GM08714 (cell line): ENCODE data around the gene HOXA9.

Experiments
- H3K4me3 ChIP-seq: fragments of 200-500 bp; sonication (Bioruptor generic); 2 replicates; pipeline ENCODE4 v1.5.1; 2014; ENCODE audit warnings: mild to moderate bottlenecking, low read length, inconsistent platforms
- ZNF274 ChIP-seq: IDR thresholded peaks from 2 replicates; pipeline ENCODE4 v1.6.1; 2012; ENCODE audit warnings: mild to moderate bottlenecking, low read depth, low read length

HOXA9 gene

DNA sequence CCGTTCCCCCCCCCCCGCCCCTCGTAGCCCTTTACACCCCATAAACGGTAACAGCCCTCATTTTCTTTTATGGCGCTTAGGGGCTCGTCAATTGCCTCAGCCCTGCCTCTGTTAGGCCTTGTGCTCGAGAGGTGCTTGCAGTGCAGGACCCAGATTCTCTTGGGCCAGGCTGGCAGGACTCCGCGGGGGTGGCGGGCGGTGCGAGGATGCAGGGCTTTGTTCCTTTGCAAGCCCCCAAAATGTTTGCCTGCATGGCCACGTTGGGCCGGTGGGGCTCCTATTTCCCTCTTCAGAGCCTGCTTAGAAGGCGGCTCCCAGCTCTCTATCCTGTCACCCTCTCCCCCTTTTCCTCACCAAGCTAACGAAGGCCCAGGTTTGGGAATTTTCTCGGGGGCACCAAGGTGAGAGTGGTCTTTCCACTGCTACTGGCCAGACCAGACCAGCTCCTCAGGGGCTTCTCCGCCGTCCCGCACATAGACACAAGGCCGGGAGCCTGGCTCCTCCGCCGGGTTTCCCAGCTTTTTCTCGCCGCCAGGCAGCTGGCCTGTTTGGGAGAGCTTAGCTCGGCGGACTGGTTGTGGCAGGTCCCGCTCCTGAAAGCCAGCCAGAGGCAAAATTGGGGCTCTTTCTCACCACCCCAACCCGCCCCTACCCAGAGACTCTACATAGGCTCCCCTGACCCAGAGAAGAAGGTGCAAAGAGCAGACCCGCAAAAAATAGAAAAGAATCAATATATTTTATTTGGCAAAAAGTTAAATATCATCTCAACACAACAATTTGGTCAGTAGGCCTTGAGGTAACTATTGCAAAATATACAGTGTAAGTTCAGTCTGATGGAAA is 3.4 kb downstream of the HOXA9 start:
- TF ChIP-seq ZNF274 = no peak
- H3K4me3 ChIP-seq = no peak overlapping the region

GRCh38 chr7:27161214-27161720 is 4.1 kb downstream of the HOXA9 start:
- H3K4me3 ChIP-seq = no peak overlapping the region; the same call in 1 of the 2 replicates
- no peak for TF ChIP-seq ZNF274

DNA sequence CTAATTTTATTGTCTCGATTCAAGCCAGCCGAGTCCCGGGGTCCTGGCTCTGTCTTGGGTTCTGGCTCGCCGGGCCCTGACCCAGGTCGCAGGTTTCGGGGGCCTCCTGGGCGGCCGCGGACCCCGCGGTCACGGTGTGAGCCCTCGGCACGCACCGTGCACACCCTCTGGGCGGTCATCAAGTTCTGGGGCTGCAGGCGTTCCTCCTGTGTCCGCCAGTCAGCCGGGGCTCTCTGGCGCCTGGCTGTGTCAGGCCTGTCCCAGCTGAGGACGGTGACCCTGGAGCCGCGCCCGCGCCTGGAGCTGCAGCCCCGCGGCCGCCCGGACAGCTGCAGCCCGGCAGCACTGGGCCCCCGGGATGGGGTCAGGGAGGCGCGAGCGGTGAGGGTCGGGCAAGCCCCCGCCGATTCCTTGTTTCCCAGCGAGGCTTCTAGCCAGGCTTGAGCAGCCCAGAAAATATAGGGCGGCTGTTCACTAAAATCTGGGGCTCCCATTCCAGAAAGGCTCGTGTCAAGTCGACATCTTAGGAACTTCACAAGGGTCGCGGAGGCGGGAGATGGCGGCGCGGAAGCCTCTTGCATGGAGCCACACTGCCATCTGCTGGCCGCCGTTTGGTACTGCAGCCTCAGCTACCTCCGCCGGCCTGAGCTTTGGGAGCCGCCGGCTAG is 4.7 kb downstream of the HOXA9 start:
- TF ChIP-seq ZNF274 = no peak
- peak overlapping the region; percentile 59; the same call in 1 of the 2 replicates for H3K4me3 ChIP-seq

DNA sequence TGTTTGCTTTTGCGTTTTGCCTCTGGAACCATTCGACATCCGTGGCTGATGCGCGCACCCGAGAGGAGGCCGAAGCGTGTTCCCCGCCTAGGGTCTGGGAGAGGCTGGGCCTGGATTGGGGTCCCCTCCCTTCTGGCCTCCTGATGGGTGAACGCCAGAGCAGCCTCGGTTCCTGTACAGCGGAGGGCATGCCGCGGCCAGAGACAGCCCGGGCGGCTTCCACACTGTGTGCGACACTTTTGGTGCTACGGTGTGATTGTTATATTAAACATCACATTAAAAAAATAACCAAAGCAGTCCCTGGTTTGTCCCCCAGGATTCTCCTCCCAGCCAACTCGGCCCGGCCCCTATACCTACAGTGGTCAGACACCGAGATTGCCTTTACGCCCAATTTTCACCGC is 5.2 kb downstream of the HOXA9 start:
- TF ChIP-seq ZNF274 = no peak
- H3K4me3 ChIP-seq = peak overlapping the region; percentile 59; the same call in 1 of the 2 replicates

DNA sequence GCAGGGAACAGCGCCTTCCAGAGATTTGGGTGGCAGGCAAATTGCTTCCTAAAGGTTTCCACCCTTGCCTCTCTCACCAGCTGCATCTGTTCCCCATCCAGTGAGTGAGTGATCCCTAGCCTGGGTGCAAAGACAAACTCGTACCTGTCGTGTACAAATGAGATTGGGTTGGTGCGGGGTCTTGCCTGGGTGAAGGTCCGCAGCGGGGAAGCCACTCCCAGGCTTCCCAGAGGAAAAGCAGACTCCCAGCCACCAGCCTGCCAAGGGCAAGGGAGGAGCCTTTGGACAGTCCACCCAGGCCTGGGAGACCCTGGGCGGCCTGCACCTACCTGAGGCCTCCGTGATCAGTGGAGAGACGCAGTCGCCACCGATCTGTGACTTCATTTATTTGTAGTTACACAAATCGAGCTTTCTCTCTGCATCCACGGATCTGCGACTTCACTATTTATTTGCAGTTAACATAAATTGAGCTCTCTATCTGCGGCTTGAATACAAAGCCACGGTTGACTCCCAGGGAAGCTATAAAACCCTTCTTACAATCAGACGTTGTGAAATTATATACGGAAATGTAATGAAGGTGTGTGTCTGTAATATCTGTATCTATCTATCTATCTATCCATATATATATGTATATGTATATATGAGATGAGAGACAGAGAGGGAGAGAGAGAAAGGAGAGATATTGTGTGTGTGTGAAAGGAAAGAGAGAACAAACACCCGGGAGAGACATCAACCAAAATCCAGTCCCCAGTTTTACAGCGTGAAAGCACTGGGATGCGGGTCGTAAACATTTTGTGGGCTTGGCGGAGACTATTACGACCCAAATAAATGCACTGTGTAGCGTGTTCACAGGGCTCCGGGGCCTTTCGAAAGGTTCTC is 5.8 kb downstream of the HOXA9 start:
- no peak for TF ChIP-seq ZNF274
- H3K4me3 ChIP-seq = no peak overlapping the region; the same call in 1 of the 2 replicates

DNA sequence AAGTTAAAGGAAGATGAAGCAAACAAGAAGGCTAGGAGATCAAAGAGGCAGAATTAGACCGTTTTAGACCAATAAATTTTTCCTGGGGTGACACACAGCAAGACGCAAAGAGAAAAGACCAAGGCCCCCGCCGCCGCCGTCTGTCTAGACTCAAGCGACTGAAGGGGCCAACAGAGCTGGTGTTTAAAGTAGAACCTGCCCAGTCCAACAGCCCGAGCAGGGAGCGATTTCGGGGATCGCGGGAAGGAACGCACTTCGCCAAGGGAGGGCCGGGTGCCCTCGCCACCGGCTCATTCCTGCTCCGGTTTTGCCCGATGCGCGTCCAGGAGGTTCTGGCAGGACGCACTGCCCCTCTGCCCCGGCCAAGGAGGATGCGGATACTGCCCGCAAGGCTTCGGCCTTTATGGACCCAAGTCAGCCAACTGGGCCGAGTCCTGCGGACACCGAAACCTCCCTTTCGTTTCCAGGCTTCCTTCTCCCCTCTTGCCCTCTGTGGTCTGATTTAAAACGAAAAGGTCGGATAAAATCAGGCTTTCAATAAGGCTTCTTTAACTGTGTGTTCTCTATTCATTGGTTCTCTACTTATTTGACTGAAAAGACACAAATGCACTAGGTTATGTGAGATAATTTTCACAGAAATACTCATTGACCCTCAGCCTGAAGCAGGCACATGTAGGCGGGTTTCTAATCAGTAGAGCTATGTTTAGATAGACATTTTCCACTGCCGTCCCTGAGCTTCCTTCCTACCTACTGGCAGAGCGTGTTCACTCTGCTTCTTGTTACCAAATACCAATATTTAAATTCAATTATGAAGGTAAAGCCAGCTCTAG is 6.7 kb downstream of the HOXA9 start:
- H3K4me3 ChIP-seq = no peak overlapping the region
- no peak for TF ChIP-seq ZNF274

DNA sequence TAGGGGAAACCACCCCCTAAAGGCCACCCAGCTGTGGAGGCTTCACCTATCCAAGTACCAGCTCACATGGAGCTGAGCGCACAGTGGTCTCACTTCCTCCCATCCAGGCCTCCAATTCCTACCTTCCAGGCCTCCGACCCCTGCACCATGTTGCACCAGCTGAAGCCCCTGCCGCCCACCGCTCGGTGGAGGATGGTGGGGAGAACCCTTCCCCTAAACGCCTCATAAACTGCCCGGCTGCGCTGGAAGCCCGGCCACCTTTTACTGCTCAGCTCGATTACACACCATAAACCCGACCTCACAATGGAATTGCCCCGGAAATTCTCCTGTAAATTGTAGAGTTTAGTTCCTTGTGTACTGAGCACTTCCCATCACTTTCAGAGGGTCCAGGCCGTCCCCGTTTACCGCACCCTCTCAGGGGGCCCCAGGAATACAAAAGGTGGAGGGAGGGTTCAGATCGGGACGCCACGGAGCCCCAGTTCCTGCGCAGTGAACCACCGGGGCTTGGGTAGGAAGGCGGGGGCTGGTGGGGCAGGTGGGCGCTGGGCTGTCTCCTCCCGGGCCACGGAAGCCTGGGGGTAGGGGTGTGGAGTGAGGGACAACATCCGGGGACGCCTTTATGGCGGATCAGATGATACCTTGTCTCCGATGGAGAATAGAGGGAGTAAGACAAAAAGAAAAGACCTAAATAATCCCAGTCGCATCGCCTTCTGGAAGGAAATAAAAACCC is 7.5 kb downstream of the HOXA9 start:
- H3K4me3 ChIP-seq = no peak overlapping the region
- no peak for TF ChIP-seq ZNF274

DNA sequence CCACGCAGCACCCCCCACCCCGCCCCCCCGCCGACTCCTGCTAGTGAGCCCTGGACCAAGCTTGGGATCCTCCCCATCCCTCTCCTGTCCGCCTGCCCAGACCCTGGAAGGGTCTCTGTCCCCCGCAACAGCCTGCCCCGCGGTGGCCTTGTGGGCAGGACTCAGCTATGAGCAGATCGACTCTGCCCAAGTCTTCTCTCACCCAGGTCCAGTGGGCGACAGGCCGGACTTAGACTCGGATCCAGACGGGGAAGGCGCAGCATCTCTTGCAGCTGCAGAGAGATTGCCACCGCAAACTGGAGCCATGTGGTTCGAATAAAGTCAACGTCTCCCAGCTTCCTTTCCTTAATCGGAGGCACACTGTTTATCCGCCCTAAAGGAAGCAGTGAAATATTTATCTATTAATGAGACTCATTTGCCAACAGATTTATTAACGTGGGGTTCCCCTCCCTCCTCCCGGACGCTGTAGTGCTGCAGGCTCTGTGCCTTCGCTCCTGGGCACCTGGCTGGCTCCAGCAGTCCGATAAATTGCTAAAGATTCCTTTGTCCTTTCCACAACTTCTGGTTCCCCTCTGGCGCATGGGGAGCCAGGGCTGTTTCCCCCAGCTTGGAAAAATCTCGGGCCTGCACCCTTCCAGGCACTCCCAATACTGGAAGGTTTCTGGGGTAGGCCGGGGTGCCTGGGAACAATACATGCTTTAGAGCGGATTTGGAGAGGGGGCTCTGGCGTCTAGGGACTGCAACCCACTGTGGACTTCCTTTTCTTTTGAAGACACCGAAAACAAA is 8.2 kb downstream of the HOXA9 start:
- no peak for TF ChIP-seq ZNF274
- H3K4me3 ChIP-seq = no peak overlapping the region

DNA sequence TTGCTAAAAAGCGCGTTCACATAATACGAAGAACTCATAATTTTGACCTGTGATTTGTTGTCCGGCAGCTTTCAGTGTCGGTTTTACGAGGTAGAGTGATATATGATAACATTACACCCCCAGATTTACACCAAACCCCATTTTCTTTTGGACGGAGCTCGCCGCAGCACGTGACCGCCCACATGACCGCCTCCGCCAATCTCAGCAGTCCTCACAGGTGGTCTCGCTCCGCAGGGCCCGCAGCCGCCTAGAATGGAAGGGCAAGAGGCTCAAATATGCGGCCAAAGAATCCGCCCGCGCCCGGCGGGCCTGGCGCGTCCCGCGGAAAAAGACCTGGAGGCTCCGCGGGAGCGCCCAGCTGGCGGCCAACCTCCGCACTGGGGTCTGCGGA is 8.8 kb downstream of the HOXA9 start, which contains the start of gene HOXA7:
HOXA7 (minus strand) TSS at position 168 of the 391 bp plus-strand sequence; CDS start at position 38, 130 bp downstream.
- TF ChIP-seq ZNF274 = no peak
- H3K4me3 ChIP-seq = peak within 1 kb of the TSS; percentile 47

GRCh38 chr7:27155816-27156507 is 9.4 kb downstream of the HOXA9 start:
- H3K4me3 ChIP-seq = peak overlapping the region; percentile 47
- no peak for TF ChIP-seq ZNF274

GRCh38 chr7:27154901-27155815 is 10.2 kb downstream of the HOXA9 start:
- TF ChIP-seq ZNF274 = no peak
- H3K4me3 ChIP-seq = no peak overlapping the region; the same call in 1 of the 2 replicates
